GM21515 (cell line): Measurements from ENCODE around the gene RASGRF1.
"Not testable (repeated sequence)": the region's sequence is repeated elsewhere in the genome, so short reads cannot be mapped to it uniquely, and the experiment has no call there.

ENCODE experiments used
- ATAC-seq: cut with Tn5 transposase; IDR thresholded peaks from one replicate; pipeline ENCODE4 v1.9.1; 2021; ENCODE audit not compliant: unreplicated experiment

Gene RASGRF1

GRCh38 chr15:78933187-78933822 lies 157.3 kb downstream of the RASGRF1 start:
- ATAC-seq, result no peak

GRCh38 chr15:78932258-78932808 lies 158.2 kb downstream of the RASGRF1 start:
- ATAC-seq, result no peak

GRCh38 chr15:78931439-78932257 lies 158.9 kb downstream of the RASGRF1 start:
- ATAC-seq, result no peak

GRCh38 chr15:78930577-78931388 lies 159.8 kb downstream of the RASGRF1 start:
- ATAC-seq, result no peak

GRCh38 chr15:78929536-78930264 lies 160.9 kb downstream of the RASGRF1 start:
- no peak for ATAC-seq

GRCh38 chr15:78928616-78929093 lies 161.9 kb downstream of the RASGRF1 start:
- no peak for ATAC-seq

GRCh38 chr15:78928176-78928575 lies 162.4 kb downstream of the RASGRF1 start:
- ATAC-seq, result not testable (repeated sequence)

GRCh38 chr15:78927077-78927790 lies 163.3 kb downstream of the RASGRF1 start:
- no peak for ATAC-seq

- no peak for ATAC-seq
Measured at GRCh38 chr15:78925956-78926743, 164.4 kb downstream of the RASGRF1 start.

GRCh38 chr15:78925076-78925624 lies 165.4 kb downstream of the RASGRF1 start:
- ATAC-seq, result no peak

- ATAC-seq, result no peak
Measured at GRCh38 chr15:78923480-78924360, 166.9 kb downstream of the RASGRF1 start.

- no peak for ATAC-seq
Measured at GRCh38 chr15:78923015-78923414, 167.6 kb downstream of the RASGRF1 start.

- no peak for ATAC-seq
Measured at GRCh38 chr15:78922527-78922926, 168.1 kb downstream of the RASGRF1 start.

- no peak for ATAC-seq
Measured at GRCh38 chr15:78921940-78922339, 168.6 kb downstream of the RASGRF1 start.

- ATAC-seq, result no peak
Measured at GRCh38 chr15:78921517-78921916, 169.1 kb downstream of the RASGRF1 start.

GRCh38 chr15:78917888-78918287 lies 172.7 kb downstream of the RASGRF1 start:
- ATAC-seq, result no peak

GRCh38 chr15:78916088-78916487 lies 174.5 kb downstream of the RASGRF1 start:
- no peak for ATAC-seq
